Stomach (tissue), 9 donors: Measurements from ENCODE around the gene FBXO45. TPM values are rescaled to one million over a fixed set of nuclear protein-coding genes. Genes with fewer than 3 reads are reported as not detected.
A peak's percentile ranks its signal among the peaks of the same experiment; 100 is the strongest.

Source experiments
- DNase-seq, 2 donors: peaks; one replicate each; pipeline versions ENCODE4 v3.0.0 to v3.0.0-alpha.2; 2013 to 2019
- H3K27ac ChIP-seq, 5 donors: fragments of 200-600 bp in 4 of 5; sonication (generic) in 4 of 5; one replicate each; pipeline ENCODE4 v1.5.1; 2013 to 2019; ENCODE audit warnings: mild to moderate bottlenecking in 1 of 5, moderate library complexity in 1 of 5
- H3K27me3 ChIP-seq, 3 donors: fragments of 200-600 bp; sonication (generic); one replicate each; pipeline ENCODE4 v1.5.1; 2017 to 2019; ENCODE audit warnings: mixed run types in 1 of 3
- H3K36me3 ChIP-seq, 4 donors: fragments of 200-600 bp; sonication (generic); 1 replicate in 3 of 4; 2 replicates in 1 of 4; pipeline ENCODE4 v1.5.1; 2016 to 2019
- H3K4me1 ChIP-seq, 4 donors: fragments of 200-600 bp; sonication (generic); one replicate each; pipeline ENCODE4 v1.5.1; 2016 to 2019
- H3K4me3 ChIP-seq, 4 donors: fragments of 200-600 bp; sonication (generic) in 3 of 4; one replicate each; pipeline ENCODE4 v1.5.1; 2016 to 2019; ENCODE audit warnings: mild to moderate bottlenecking in 1 of 4
- H3K9me3 ChIP-seq, 4 donors: fragments of 200-600 bp; sonication (generic); one replicate each; pipeline ENCODE4 v1.5.1; 2016 to 2019
- CTCF ChIP-seq, 7 experiments: fragments of 450-650 bp in 4 of 7; fragments of 200-600 bp in 3 of 7; sonication (generic) in 3 of 7; IDR thresholded peaks; one replicate each; pipeline ENCODE4 v1.5.1; 2016 to 2019; ENCODE audit warnings: antibody characterized with exemption in 7 of 7, control low read depth in 2 of 7, mild to moderate bottlenecking in 1 of 7
- EP300 ChIP-seq: sonication (generic); formaldehyde crosslinking; IDR thresholded peaks from one replicate; pipeline ENCODE4 v1.6.1; 2017; ENCODE audit warnings: antibody characterized with exemption
- POLR2A ChIP-seq, 4 donors: fragments of 450-650 bp; IDR thresholded peaks; one replicate each; pipeline ENCODE4 v1.6.1; 2016; ENCODE audit warnings: antibody characterized with exemption in 4 of 4, control low read depth in 2 of 4, mild to moderate bottlenecking in 1 of 4, moderate library complexity in 1 of 4
- POLR2AphosphoS5 ChIP-seq, 3 donors: sonication (generic); formaldehyde crosslinking; IDR thresholded peaks; one replicate each; pipeline ENCODE4 v1.6.1; 2016; ENCODE audit warnings: antibody characterized with exemption in 3 of 3
- WGBS, 5 donors: extraction: QIAGEN DNeasy Blood & Tissue Kit in 3 of 5; methylation state at CpG; one replicate each; pipeline versions ENCODE4 v1.1.5 to v1.1.7; 2013 to 2018; 5-methylcytosine and 5-hydroxymethylcytosine counted together
- intact Hi-C: fragments of 100-400 bp; cut with DNase I; formaldehyde crosslinking; loops from one replicate; pipeline ENCODE4 v1.15.1; 2023; ENCODE audit warnings: low total_unique reads
- polyA plus RNA-seq, 3 donors: library from polyadenylated mRNA; stranded (reverse); fragments of 200-250 nt; gene quantifications; one replicate each; pipeline ENCODE4 v1.2.3, GENCODE V29; 2013
- total RNA-seq, 5 donors: library from RNA; depleted of rRNA; stranded (reverse); fragments of >200 nt; gene quantifications; one replicate each; pipeline versions ENCODE4 v1.1.0 to v1.2.3, GENCODE V29; 2014 to 2016
- donor health status: healthy with polysubstance abuse.
- donor health status: Bipolar disorder and iron deficiency.
- donor health status: healthy.

FBXO45 gene
- total and polyA plus RNA-seq, 8 donors, result 1.2 to 12.1 (median 4.2) TPM

- WGBS, 5 donors, result 44 to 65% (median 55%) methylated on average over 7 of the region's 7 CpGs
- Histone ChIP-seq H3K27me3 (peaks cover 0 to 5% (median 0%) of the 10 kb centered on the region in 3 donors), H3K27ac (no peak overlapping the region), H3K36me3 (no peaks in the 10 kb centered on the region), H3K4me3 (no peak overlapping the region), H3K4me1 (peaks cover 0 to 9% (median 3%) of the 10 kb centered on the region in 4 donors), H3K9me3 (no peaks in the 10 kb centered on the region)
- no peak for TF ChIP-seq CTCF (IDR thresholded peaks at IDR 0.05)
- TF ChIP-seq POLR2A (IDR thresholded peaks at IDR 0.05), result no peak
- no peak for TF ChIP-seq POLR2AphosphoS5 (IDR thresholded peaks at IDR 0.05)
- TF ChIP-seq EP300, result no peak
- intact Hi-C loops, result no loop called here
- DNase-seq, result no peak
Observed at GRCh38 chr3:196603683-196604082, 35.2 kb downstream of the FBXO45 start.

DNA sequence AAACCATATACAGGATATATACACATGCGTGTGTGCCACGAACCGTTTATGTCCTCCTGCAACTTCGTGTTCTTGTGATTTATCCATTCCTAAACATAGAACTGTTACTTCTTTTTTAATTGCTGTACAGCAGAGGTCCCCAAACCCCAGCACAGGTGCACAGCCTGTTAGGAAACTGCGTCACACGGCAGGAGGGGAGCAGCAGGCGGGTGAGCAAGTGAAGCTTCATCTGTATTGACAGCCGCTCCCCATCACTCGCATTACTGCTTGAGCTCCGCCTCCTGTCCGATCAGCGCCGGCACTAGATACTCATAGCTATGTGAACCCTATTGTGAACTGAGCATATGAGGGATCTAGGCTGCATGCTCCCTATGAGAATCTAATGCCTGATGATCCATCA is 36.1 kb downstream of the FBXO45 start:
- TF ChIP-seq EP300 (no peak), POLR2A (IDR thresholded peaks at IDR 0.05) (no peak)
- no peak overlapping the region for H3K4me3 ChIP-seq
- peak in 1 of 2 donors; percentile 37 for DNase-seq
- intact Hi-C loops, result no loop called here
- H3K27me3 ChIP-seq, result peaks cover 0 to 5% (median 0%) of the 10 kb centered on the region in 3 donors
- no peak overlapping the region for H3K27ac ChIP-seq
- H3K9me3 ChIP-seq, result no peaks in the 10 kb centered on the region
- H3K36me3 ChIP-seq, result no peaks in the 10 kb centered on the region
- WGBS, 5 donors, result 43 to 52% (median 49%) methylated on average over 10 to 13 of the region's 13 CpGs
- peaks cover 3 to 13% (median 7%) of the 10 kb centered on the region in 4 donors for H3K4me1 ChIP-seq

DNA sequence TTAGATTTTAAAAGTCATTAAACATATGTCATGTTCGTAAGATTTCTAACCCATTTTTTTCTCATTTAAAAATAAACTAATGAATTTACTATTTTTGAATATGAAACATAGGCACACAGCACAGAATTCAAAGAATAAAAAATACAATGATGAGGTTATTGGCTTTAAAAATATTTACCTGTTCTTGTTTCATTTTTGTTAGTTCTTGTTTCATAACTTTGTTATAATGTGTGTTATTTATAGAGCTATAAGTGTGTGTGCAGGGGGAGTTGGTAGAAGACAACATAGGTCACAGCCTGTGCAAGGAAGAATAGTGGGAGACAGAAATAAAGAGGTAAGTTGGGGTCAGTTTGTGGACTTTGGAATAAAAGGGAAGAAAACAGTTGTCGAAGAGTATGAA is 40.2 kb downstream of the FBXO45 start:
- 89 to 94% (median 94%) methylated on average over 2 of the region's 2 CpGs for WGBS, 5 donors
- DNase-seq, result no peak
- H3K27ac ChIP-seq, result no peak overlapping the region
- peaks cover 10 to 36% (median 27%) of the 10 kb centered on the region in 4 donors for H3K4me1 ChIP-seq
- TF ChIP-seq POLR2AphosphoS5 (IDR thresholded peaks at IDR 0.05), result no peak
- no peak for TF ChIP-seq CTCF (IDR thresholded peaks at IDR 0.05)
- TF ChIP-seq EP300, result no peak
- no peak for TF ChIP-seq POLR2A (IDR thresholded peaks at IDR 0.05)
- peaks cover 0 to 5% (median 0%) of the 10 kb centered on the region in 3 donors for H3K27me3 ChIP-seq
- no peaks in the 10 kb centered on the region for H3K36me3 ChIP-seq
- H3K4me3 ChIP-seq, result no peak overlapping the region
- H3K9me3 ChIP-seq, result no peaks in the 10 kb centered on the region
- intact Hi-C loops, result loop anchor here (5.0 kb wide), 1 partner anchor 79 kb away; no protein-coding TSS in a partner anchor

- Histone ChIP-seq H3K27ac (peak overlapping the region in 3 of 5 donors; percentile 40 to 69 (median 49)), H3K27me3 (peaks cover 0 to 5% (median 0%) of the 10 kb centered on the region in 3 donors), H3K36me3 (no peaks in the 10 kb centered on the region), H3K4me1 (peaks cover 10 to 36% (median 27%) of the 10 kb centered on the region in 4 donors), H3K4me3 (no peak overlapping the region), H3K9me3 (no peaks in the 10 kb centered on the region)
- DNase-seq, result peak; percentile 94
- intact Hi-C loops, result loop anchor here (5.0 kb wide), 1 partner anchor 78 kb away; no protein-coding TSS in a partner anchor
- WGBS, 5 donors, result 8 to 14% (median 10%) methylated on average over 5 of the region's 5 CpGs
- TF ChIP-seq POLR2A (IDR thresholded peaks at IDR 0.05) (no peak), CTCF (IDR thresholded peaks at IDR 0.05) (peak in 5 of 7 experiments; percentile 55 to 87 (median 81)), EP300 (no peak), POLR2AphosphoS5 (IDR thresholded peaks at IDR 0.05) (peak in 2 of 3 donors; percentile 5 to 41)
Observed at GRCh38 chr3:196609343-196609775, 40.9 kb downstream of the FBXO45 start.
